HG03457 (cell line): Measurements from ENCODE around the gene AOAH.
"Not testable (repeated sequence)": the region's sequence is repeated elsewhere in the genome, so short reads cannot be mapped to it uniquely, and the experiment has no call there.

Source experiments
- ATAC-seq: cut with Tn5 transposase; IDR thresholded peaks from one replicate; pipeline ENCODE4 v1.9.1; 2021; ENCODE audit warnings: moderate number of reproducible peaks; ENCODE audit not compliant: unreplicated experiment

Gene AOAH

GRCh38 chr7:36521133-36521532 lies 203.2 kb downstream of the AOAH start:
- no peak for ATAC-seq

GRCh38 chr7:36515847-36516246 lies 208.4 kb downstream of the AOAH start:
- ATAC-seq, result no peak

GRCh38 chr7:36514289-36515243 lies 209.7 kb downstream of the AOAH start:
- no peak for ATAC-seq

- no peak for ATAC-seq
Observed at GRCh38 chr7:36513393-36513792, 210.9 kb downstream of the AOAH start.

- ATAC-seq, result no peak
Observed at GRCh38 chr7:36512616-36513015, 211.7 kb downstream of the AOAH start.

- no peak for ATAC-seq
Observed at GRCh38 chr7:36509962-36510361, 214.3 kb downstream of the AOAH start.

- ATAC-seq, result no peak
Observed at GRCh38 chr7:36507475-36508440, 216.5 kb downstream of the AOAH start.

GRCh38 chr7:36506820-36507219 lies 217.5 kb downstream of the AOAH start:
- ATAC-seq, result no peak

GRCh38 chr7:36506130-36506798 lies 218.0 kb downstream of the AOAH start:
- no peak for ATAC-seq

- ATAC-seq, result not testable (repeated sequence)
Observed at GRCh38 chr7:36504617-36505016, 219.7 kb downstream of the AOAH start.

GRCh38 chr7:36504216-36504615 lies 220.1 kb downstream of the AOAH start:
- not testable (repeated sequence) for ATAC-seq

- ATAC-seq, result no peak
Observed at GRCh38 chr7:36497775-36498174, 226.5 kb downstream of the AOAH start.

- not testable (repeated sequence) for ATAC-seq
Observed at GRCh38 chr7:36497176-36497575, 227.1 kb downstream of the AOAH start.

- ATAC-seq, result no peak
Observed at GRCh38 chr7:36496576-36496975, 227.7 kb downstream of the AOAH start.

GRCh38 chr7:36491317-36491716 lies 233.0 kb downstream of the AOAH start:
- ATAC-seq, result no peak

- ATAC-seq, result no peak
Observed at GRCh38 chr7:36490419-36490830, 233.9 kb downstream of the AOAH start.

- ATAC-seq, result not testable (repeated sequence)
Observed at GRCh38 chr7:36488672-36489071, 235.6 kb downstream of the AOAH start.

GRCh38 chr7:36487756-36488336 lies 236.4 kb downstream of the AOAH start:
- ATAC-seq, result no peak

GRCh38 chr7:36486336-36486735 lies 238.0 kb downstream of the AOAH start:
- no peak for ATAC-seq

- no peak for ATAC-seq
Observed at GRCh38 chr7:36484265-36484664, 240.0 kb downstream of the AOAH start.
